Tibial nerve (tissue), 4 donors: ENCODE data around the gene NAXD. TPM values are rescaled to one million over a fixed set of nuclear protein-coding genes. Genes with fewer than 3 reads are reported as not detected.

Source experiments
- DNase-seq, 2 donors: peaks; one replicate each; pipeline ENCODE4 v3.0.0-alpha.2; 2019; ENCODE audit warnings: low spot score in 2 of 2
- H3K27ac ChIP-seq, 4 donors: fragments of 200-600 bp; sonication (generic) in 3 of 4; one replicate each; pipeline ENCODE4 v1.5.1; 2017 to 2019; ENCODE audit warnings: mild to moderate bottlenecking in 1 of 4
- H3K27me3 ChIP-seq, 2 donors: fragments of 200-600 bp; sonication (generic) in 1 of 2; one replicate each; pipeline versions ENCODE4 v1.5.1 to v1.6.0; 2017 to 2019
- H3K36me3 ChIP-seq, 3 donors: fragments of 200-600 bp; sonication (generic); one replicate each; pipeline ENCODE4 v1.5.1; 2018 to 2019
- H3K4me1 ChIP-seq, 4 donors: fragments of 200-600 bp; sonication (generic) in 3 of 4; one replicate each; pipeline ENCODE4 v1.5.1; 2017 to 2019
- H3K4me3 ChIP-seq, 4 donors: fragments of 200-600 bp; sonication (generic) in 3 of 4; one replicate each; pipeline ENCODE4 v1.5.1; 2017 to 2019; ENCODE audit warnings: mild to moderate bottlenecking in 1 of 4, moderate library complexity in 1 of 4
- H3K9me3 ChIP-seq, 4 donors: fragments of 200-600 bp; sonication (generic) in 3 of 4; one replicate each; pipeline ENCODE4 v1.5.1; 2017 to 2019
- EP300 ChIP-seq, 2 donors: sonication (generic); formaldehyde crosslinking; IDR thresholded peaks; one replicate each; pipeline ENCODE4 v1.6.1; 2017; ENCODE audit warnings: antibody characterized with exemption in 2 of 2, mild to moderate bottlenecking in 1 of 2
- POLR2A ChIP-seq, 2 donors: fragments of 450-650 bp; IDR thresholded peaks; one replicate each; pipeline ENCODE4 v1.6.1; 2017; ENCODE audit warnings: antibody characterized with exemption in 2 of 2, mild to moderate bottlenecking in 2 of 2, moderate library complexity in 2 of 2
- WGBS, 2 donors: methylation state at CpG; one replicate each; pipeline ENCODE4 v1.1.5; 2018; 5-methylcytosine and 5-hydroxymethylcytosine counted together
- total RNA-seq, 4 donors: library from RNA; depleted of rRNA; stranded (reverse); fragments of >200 nt; gene quantifications; one replicate each; pipeline ENCODE4 v1.1.0, GENCODE V29; 2016
- TF ChIP-seq, protein P1 (sequence below), 5 experiments: fragments of 200-600 bp in 3 of 5; fragments of 450-650 bp in 2 of 5; sonication (generic) in 3 of 5; IDR thresholded peaks; one replicate each; pipeline ENCODE4 v1.5.1; 2016 to 2019; ENCODE audit warnings: antibody characterized with exemption in 5 of 5, mild to moderate bottlenecking in 3 of 5, moderate library complexity in 2 of 5

Gene NAXD
- total RNA-seq, 4 donors from 2014 or later = 27.6 to 45.7 (median 38.5) TPM

DNA sequence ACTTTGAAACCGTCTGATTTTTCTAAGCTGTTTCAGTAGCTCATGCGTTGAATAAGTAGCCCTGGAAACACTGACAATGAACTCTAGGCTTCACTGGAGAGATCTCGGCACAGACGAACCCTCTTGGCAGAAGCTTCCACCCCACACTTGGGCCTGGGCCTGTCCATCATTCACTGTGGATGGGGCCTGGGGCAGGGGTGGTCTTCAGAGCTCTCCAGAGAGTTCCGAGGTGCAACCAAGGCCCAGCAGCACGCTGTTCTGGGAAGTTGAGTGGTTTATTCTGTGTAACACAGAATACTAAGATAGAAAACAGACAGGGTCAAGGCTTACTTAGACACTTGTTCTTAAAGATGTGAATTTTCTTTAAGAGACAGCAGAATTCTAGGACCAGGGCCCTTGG lies 21.9 kb downstream of the NAXD start:
- no peak for TF ChIP-seq POLR2A (IDR thresholded peaks at IDR 0.05)
- no peak for TF ChIP-seq EP300 (IDR thresholded peaks at IDR 0.05)
- TF ChIP-seq, protein P1, sequence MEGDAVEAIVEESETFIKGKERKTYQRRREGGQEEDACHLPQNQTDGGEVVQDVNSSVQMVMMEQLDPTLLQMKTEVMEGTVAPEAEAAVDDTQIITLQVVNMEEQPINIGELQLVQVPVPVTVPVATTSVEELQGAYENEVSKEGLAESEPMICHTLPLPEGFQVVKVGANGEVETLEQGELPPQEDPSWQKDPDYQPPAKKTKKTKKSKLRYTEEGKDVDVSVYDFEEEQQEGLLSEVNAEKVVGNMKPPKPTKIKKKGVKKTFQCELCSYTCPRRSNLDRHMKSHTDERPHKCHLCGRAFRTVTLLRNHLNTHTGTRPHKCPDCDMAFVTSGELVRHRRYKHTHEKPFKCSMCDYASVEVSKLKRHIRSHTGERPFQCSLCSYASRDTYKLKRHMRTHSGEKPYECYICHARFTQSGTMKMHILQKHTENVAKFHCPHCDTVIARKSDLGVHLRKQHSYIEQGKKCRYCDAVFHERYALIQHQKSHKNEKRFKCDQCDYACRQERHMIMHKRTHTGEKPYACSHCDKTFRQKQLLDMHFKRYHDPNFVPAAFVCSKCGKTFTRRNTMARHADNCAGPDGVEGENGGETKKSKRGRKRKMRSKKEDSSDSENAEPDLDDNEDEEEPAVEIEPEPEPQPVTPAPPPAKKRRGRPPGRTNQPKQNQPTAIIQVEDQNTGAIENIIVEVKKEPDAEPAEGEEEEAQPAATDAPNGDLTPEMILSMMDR (IDR thresholded peaks at IDR 0.05) = no peak
- 78 to 82% methylated on average over 6 of the region's 6 CpGs for WGBS, 2 donors
- H3K36me3 ChIP-seq = peaks cover 6 to 97% (median 15%) of the 10 kb centered on the region in 3 donors
- peaks cover 0 to 11% (median 0%) of the 10 kb centered on the region in 4 donors for H3K4me1 ChIP-seq
- no peaks in the 10 kb centered on the region for H3K27me3 ChIP-seq
- no peak overlapping the region for H3K27ac ChIP-seq
- no peaks in the 10 kb centered on the region for H3K9me3 ChIP-seq
- no peak for DNase-seq
- H3K4me3 ChIP-seq = no peak overlapping the region

DNA sequence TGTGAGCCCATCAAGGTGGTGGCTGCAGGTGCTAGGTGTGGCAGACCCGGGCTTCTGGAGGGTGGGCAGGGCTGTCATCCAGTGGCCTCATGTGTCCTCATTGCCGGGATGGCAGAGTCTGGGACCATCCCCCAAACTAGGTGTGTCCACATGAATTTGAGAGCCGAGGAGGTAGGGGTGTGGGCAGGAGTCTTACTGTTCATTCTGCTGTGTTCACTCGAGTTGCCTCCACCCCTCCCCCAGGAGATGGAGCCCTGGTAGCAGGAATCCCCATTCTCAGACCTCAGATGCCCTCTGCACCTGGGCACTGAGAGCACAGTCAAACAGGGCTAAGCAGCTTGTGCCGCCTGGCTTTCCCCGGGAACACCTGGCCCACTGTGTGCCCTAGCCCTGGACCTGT lies 22.4 kb downstream of the NAXD start:
- H3K4me3 ChIP-seq = no peak overlapping the region
- H3K36me3 ChIP-seq = peaks cover 6 to 97% (median 15%) of the 10 kb centered on the region in 3 donors

DNA sequence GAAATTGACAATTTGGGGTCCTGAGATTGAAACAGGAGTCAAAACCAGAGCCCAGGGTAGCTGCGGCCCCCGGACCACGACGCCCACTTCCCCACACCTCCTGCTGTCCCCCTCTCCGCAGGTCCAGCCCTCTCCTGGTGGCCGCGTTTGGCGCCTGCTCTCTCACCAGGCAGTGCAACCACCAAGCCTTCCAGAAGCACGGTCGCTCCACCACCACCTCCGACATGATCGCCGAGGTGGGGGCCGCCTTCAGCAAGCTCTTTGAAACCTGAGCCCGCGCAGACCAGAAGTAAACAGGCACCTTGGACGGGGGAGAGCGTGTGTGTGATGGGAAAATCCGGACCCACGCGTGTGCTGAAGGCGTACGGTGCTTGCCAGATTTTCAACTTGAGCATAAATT lies 22.9 kb downstream of the NAXD start:
- Histone ChIP-seq H3K9me3 (no peaks in the 10 kb centered on the region), H3K4me3 (no peak overlapping the region), H3K36me3 (peaks cover 6 to 97% (median 15%) of the 10 kb centered on the region in 3 donors), H3K4me1 (peaks cover 0 to 11% (median 0%) of the 10 kb centered on the region in 4 donors), H3K27ac (no peak overlapping the region), H3K27me3 (no peaks in the 10 kb centered on the region)
- WGBS, 2 donors = 87 to 89% methylated on average over 23 of the region's 23 CpGs
- TF ChIP-seq EP300 (IDR thresholded peaks at IDR 0.05) (no peak), POLR2A (IDR thresholded peaks at IDR 0.05) (no peak)
- TF ChIP-seq, protein P1 (IDR thresholded peaks at IDR 0.05) = no peak
- no peak for DNase-seq

More for the DNA sequence above, 22.4 kb downstream of the NAXD start:
- H3K9me3 ChIP-seq = no peaks in the 10 kb centered on the region
- DNase-seq = no peak
- WGBS, 2 donors = 74 to 94% methylated on average over 4 to 5 of the region's 6 CpGs
- H3K27ac ChIP-seq = no peak overlapping the region
- peaks cover 0 to 11% (median 0%) of the 10 kb centered on the region in 4 donors for H3K4me1 ChIP-seq
- TF ChIP-seq, protein P1 (IDR thresholded peaks at IDR 0.05) = no peak
- TF ChIP-seq EP300 (IDR thresholded peaks at IDR 0.05) (no peak), POLR2A (IDR thresholded peaks at IDR 0.05) (no peak)
- no peaks in the 10 kb centered on the region for H3K27me3 ChIP-seq

DNA sequence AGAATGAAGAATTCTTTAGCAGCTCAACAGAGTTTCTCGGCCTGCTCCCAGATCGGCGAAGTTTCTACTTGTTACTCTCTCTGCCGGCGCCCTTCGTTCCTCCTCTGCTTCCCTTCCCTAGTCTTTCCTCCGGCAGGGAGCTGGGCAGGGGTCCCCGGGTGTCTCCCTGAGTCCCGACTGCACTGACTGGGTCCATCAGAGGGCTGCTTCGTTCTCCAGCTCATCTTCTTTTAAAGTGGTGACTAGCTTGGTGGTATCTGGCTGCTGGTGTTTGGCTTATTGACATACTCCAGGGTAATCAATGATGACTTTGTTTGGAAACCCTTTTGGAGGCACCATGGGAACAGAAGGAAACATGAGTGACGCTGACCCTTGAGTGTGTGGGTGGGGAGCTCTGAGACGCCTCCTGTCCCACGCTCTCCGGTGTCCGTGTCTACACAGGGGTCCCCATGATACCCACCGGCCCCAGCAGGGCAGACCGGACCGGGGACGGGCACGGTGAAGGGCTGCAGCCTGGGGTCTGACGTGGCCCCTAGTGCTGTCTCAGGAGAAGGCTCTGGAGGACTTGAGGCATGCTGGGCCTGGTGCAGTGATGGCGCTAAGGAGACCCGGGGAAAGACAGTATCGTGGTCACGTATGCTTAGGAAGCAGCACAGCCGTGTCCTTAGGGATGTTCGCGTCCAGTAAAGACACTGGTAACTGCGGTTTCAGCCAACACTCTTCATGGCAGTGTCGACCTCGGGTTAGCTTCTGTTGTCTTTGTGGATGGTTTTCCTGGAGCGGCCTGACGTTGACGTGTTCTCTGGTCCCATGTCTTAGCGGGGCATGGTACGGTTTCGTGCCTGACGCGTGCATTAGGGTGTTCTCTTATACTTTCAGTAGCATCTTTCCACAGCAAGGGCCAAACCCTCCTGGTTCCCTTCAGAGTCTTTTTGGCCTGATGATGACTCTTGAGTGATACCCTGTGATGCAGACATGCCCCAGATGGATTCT lies 23.8 kb downstream of the NAXD start:
- TF ChIP-seq POLR2A (IDR thresholded peaks at IDR 0.05) = no peak
- Histone ChIP-seq H3K4me3 (no peak overlapping the region), H3K27me3 (no peaks in the 10 kb centered on the region), H3K9me3 (no peaks in the 10 kb centered on the region), H3K36me3 (peaks cover 6 to 98% (median 15%) of the 10 kb centered on the region in 3 donors), H3K27ac (no peak overlapping the region), H3K4me1 (peaks cover 0 to 11% (median 0%) of the 10 kb centered on the region in 4 donors)
- DNase-seq = no peak
- 85% methylated on average over 38 to 39 of the region's 39 CpGs for WGBS, 2 donors

DNA sequence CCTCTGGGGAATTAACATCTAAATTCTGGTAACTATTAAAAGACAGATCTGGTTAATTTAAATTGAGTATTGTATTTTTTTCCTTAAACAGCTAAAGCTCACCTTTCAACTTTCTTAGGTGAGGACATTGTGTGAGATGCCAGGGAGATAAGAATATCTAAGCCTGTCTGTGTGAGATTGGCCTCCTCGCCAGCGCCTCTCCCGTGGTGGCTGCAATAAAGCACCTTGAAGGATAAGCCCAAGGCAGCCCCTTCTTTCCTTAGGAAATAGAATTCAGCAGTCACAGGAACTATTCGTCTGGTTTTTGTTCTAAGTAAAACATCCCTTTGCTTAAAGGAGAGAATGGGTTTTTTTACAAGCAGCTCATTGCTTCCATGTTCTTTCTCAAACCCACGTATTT lies 24.6 kb downstream of the NAXD start:
- H3K27me3 ChIP-seq = no peaks in the 10 kb centered on the region
- no peak for TF ChIP-seq EP300 (IDR thresholded peaks at IDR 0.05)
- TF ChIP-seq, protein P1 (IDR thresholded peaks at IDR 0.05) = no peak
- no peak for TF ChIP-seq POLR2A (IDR thresholded peaks at IDR 0.05)
- DNase-seq = no peak
- WGBS, 2 donors = 77 to 79% methylated on average over 5 of the region's 5 CpGs
- H3K4me3 ChIP-seq = no peak overlapping the region
- H3K9me3 ChIP-seq = no peaks in the 10 kb centered on the region
- H3K4me1 ChIP-seq = peaks cover 0 to 18% (median 3%) of the 10 kb centered on the region in 4 donors
- H3K27ac ChIP-seq = no peak overlapping the region
- peaks cover 6 to 96% (median 10%) of the 10 kb centered on the region in 3 donors for H3K36me3 ChIP-seq
